Brain microvascular endothelial cell (primary cell): ENCODE results near the gene SLC25A25.

Experiments used
- DNase-seq: peaks from one replicate; pipeline ENCODE4 v3.0.0-alpha.2; 2020
- H3K27ac ChIP-seq: fragments of 250-450 bp; sonication (Bioruptor Pico); 2 replicates; pipeline ENCODE4 v1.5.1; 2020; ENCODE audit warnings: mild to moderate bottlenecking, moderate library complexity
- H3K27me3 ChIP-seq: fragments of 250-450 bp; sonication (Bioruptor Pico); replicated peaks from 2 replicates; pipeline ENCODE4 v1.5.1; 2020; ENCODE audit warnings: mild to moderate bottlenecking
- H3K36me3 ChIP-seq: fragments of 250-450 bp; sonication (Bioruptor Pico); replicated peaks from 2 replicates; pipeline ENCODE4 v1.5.1; 2020; ENCODE audit warnings: mild to moderate bottlenecking
- H3K4me3 ChIP-seq: 2 replicates; pipeline ENCODE4 v1.5.1; 2011; ENCODE audit warnings: low read depth, mild to moderate bottlenecking, control low read depth, low read length, moderate library complexity
- CTCF ChIP-seq: IDR thresholded peaks from 2 replicates; pipeline ENCODE4 v1.5.1; 2011; ENCODE audit warnings: low read depth, mild to moderate bottlenecking, moderate library complexity, low read length, control low read depth, inconsistent platforms; ENCODE audit errors: missing control alignments
- in situ Hi-C: cut with HindIII; loops from 2 replicates; pipeline ENCODE4 v1.10.0; 2017; ENCODE audit warnings: low sequenced_read_pairs, low pct_ligation_motif_present

The SLC25A25 gene

GRCh38 chr9:128085943-128086342 is 17.9 kb downstream of the SLC25A25 start:
- no peaks in the 10 kb centered on the region for H3K27me3 ChIP-seq
- in situ Hi-C loops, result no loop called here
- no peak for TF ChIP-seq CTCF
- no peak overlapping the region for H3K27ac ChIP-seq
- no peak for DNase-seq
- H3K36me3 ChIP-seq, result no peaks in the 10 kb centered on the region
- H3K4me3 ChIP-seq, result no peak overlapping the region

GRCh38 chr9:128087262-128087661 is 19.2 kb downstream of the SLC25A25 start:
- Histone ChIP-seq H3K27ac (no peak overlapping the region), H3K27me3 (no peaks in the 10 kb centered on the region), H3K36me3 (no peaks in the 10 kb centered on the region), H3K4me3 (no peak overlapping the region)
- in situ Hi-C loops, result no loop called here
- no peak for DNase-seq
- no peak for TF ChIP-seq CTCF

DNA sequence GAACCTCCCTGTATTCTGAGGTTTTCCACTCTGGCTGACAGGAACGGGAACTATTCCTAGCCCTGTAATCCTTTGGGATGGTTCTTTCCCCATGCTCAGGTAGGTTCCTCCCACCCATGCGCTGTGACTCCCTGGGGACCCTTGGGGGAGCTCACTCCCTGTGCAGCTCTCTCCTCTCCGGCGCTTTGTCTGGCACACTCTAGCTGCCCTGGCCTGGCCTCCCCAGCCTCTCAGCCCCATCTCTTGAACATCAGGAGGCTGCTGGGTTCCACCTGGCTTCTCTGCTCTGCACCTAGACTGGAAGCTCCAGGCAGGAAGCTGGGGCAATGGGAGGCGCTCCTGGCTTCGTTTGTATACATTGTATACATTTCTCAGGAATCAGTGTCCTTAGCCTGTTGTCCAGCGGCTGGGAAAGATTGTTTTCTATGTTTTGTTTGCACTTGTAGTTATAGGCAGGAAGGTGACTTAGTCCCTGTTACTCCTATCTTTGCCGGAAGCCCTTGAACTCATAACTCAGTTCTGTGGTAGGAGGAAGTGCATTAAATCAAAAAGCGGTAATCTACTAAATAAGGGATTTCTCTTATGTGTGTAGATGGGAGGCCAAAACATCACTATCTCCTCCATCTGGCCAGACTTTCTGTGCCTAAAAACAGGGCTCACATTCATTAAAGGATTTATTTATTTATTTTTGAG is 20.4 kb downstream of the SLC25A25 start:
- H3K27ac ChIP-seq, result no peak overlapping the region
- no peak for TF ChIP-seq CTCF
- no peaks in the 10 kb centered on the region for H3K27me3 ChIP-seq
- in situ Hi-C loops, result no loop called here
- no peak overlapping the region for H3K4me3 ChIP-seq
- no peak for DNase-seq
- no peaks in the 10 kb centered on the region for H3K36me3 ChIP-seq

DNA sequence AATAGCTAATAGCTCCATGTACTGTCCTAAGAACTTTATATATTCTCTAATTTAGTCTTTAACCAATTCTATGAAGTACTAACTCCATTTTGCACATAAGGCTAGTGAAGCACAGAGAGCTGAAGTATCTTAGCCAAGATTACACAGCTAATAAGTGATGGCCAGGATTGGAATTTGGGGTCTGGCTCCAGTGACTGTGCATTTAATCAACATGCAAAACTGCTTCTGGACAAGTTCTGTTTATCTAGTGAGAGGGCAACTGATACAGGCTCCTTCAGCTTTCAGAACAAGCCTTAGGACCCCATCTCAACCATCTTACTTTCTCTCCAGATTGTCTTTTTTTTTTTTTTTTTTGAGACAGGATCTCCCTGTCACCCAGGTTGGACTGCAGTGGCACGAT is 21.3 kb downstream of the SLC25A25 start:
- Histone ChIP-seq H3K27ac (no peak overlapping the region), H3K27me3 (no peaks in the 10 kb centered on the region), H3K36me3 (no peaks in the 10 kb centered on the region), H3K4me3 (no peak overlapping the region)
- in situ Hi-C loops, result no loop called here
- no peak for TF ChIP-seq CTCF
- DNase-seq, result no peak

DNA sequence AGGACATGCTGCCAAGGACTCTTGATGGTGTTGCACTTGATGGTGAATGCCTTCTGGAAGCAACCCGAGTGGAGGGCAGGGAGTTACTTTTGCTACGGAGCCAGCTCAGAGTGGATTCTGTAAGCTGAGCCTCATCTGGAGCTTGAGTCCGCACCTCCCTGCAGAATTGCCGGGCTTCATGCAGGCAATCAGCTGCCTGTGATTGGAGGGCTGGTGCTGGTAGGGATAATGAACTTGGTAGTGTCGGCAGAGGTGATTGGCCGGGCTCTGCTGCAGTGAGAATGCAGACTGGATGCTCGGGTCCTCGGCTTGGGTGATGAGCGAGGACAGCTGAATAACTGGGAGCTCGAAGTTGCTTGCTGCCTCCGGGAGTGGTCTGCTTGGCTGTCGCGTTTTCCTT is 23.1 kb downstream of the SLC25A25 start:
- no peak for TF ChIP-seq CTCF
- DNase-seq, result peak; percentile 67
- H3K36me3 ChIP-seq, result no peaks in the 10 kb centered on the region
- no peaks in the 10 kb centered on the region for H3K27me3 ChIP-seq
- no peak overlapping the region for H3K27ac ChIP-seq
- in situ Hi-C loops, result no loop called here
- H3K4me3 ChIP-seq, result no peak overlapping the region

DNA sequence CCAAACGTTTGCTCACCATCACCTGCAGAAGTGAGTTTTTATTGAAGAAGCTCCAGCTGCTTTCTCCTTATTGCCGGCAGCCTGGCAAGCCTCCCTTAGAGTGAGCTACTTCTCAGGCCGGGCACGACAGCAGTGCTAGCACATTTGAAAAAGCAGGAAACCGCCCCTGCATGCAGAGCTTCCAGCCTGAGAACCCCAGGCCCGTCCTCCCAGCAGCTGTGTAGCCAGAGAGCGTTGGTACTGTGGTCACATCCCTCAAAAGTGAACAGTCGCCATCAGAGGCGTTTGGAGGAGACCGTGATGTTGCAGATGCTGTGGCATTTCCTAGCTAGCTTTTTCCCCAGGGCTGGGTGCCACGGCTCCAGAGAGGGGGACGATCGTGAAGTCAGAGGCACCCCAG is 23.5 kb downstream of the SLC25A25 start:
- DNase-seq, result no peak
- no peaks in the 10 kb centered on the region for H3K27me3 ChIP-seq
- in situ Hi-C loops, result no loop called here
- H3K4me3 ChIP-seq, result peak overlapping the region; percentile 5
- no peaks in the 10 kb centered on the region for H3K36me3 ChIP-seq
- no peak for TF ChIP-seq CTCF
- no peak overlapping the region for H3K27ac ChIP-seq
